GM12878 (cell line): ENCODE measurements around the gene USP16. TPM values are rescaled to one million over a fixed set of nuclear protein-coding genes. Genes with fewer than 3 reads are reported as not detected.

Source experiments
- ATAC-seq: fragments of 200-7000 bp; cut with Tn5 transposase; 3 replicates; pipeline ENCODE4 v1.9.1; 2020; ENCODE audit warnings: mild to moderate bottlenecking, moderate library complexity
- BruUV-seq: library from RNA; stranded (reverse); fragments of 400-500 nt; replicated peaks from 2 replicates; lab custom pipeline; 2021; lab: Mats Ljungman, UMichigan
- CTCF ChIA-PET: fragments of 300-600 bp; sonication (Branson Sonifier 250); formaldehyde crosslinking; extraction: SDS; loops from one replicate; lab custom pipeline; 2021; ENCODE audit warnings: inconsistent platforms; lab: Yijun Ruan, JAX
- POLR2A ChIA-PET: fragments of 350-600 bp; formaldehyde crosslinking; extraction: SDS; loops from one replicate; lab custom pipeline; 2021; ENCODE audit warnings: inconsistent platforms; lab: Charles Lee
- RAD21 ChIA-PET: fragments of 300-600 bp; sonication (Branson Sonifier 250); formaldehyde crosslinking; loops from one replicate; lab custom pipeline; 2023; ENCODE audit warnings: antibody characterized with exemption; ENCODE audit not compliant: unreplicated experiment; lab: Charles Lee
- SMC1A ChIA-PET: fragments of 300-600 bp; sonication (Branson Sonifier 250); formaldehyde crosslinking; loops from one replicate; lab custom pipeline; 2023; ENCODE audit not compliant: unreplicated experiment, uncharacterized antibody; lab: Charles Lee
- DNase-seq: peaks from one replicate; pipeline ENCODE4 v3.0.0-alpha.2; 2011; ENCODE audit warnings: low read depth, low spot score
- FAIRE-seq: peaks from 3 replicates; lab custom pipeline; 2011; peaks lifted over from hg19 to GRCh38; lab: Jason Lieb, UNC
- H2AFZ ChIP-seq: 2 replicates; pipeline ENCODE4 v1.6.0; 2011; ENCODE audit warnings: low read depth, low read length, control low read depth; ENCODE audit not compliant: control insufficient read depth
- H3K27ac ChIP-seq: 2 replicates; pipeline ENCODE4 v1.5.1; 2011; ENCODE audit warnings: control low read depth; ENCODE audit not compliant: control insufficient read depth, insufficient read depth
- H3K27me3 ChIP-seq, 2 experiments: replicated peaks in 1 of 2; 2 replicates each; pipeline versions ENCODE4 v1.6.0 to v1.6.1; 2011; ENCODE audit warnings: low read length in 1 of 2; ENCODE audit not compliant: control insufficient read depth in 2 of 2, insufficient read depth in 2 of 2
- H3K36me3 ChIP-seq, 2 experiments: 2 replicates each; pipeline ENCODE4 v1.5.1; 2011; ENCODE audit warnings: low read length in 1 of 2; ENCODE audit not compliant: control insufficient read depth in 2 of 2, insufficient read depth in 2 of 2
- H3K4me1 ChIP-seq: 2 replicates; pipeline ENCODE4 v1.6.1; 2011; ENCODE audit warnings: mild to moderate bottlenecking, low read length, moderate library complexity, mixed read lengths; ENCODE audit not compliant: control insufficient read depth, insufficient read depth
- H3K4me2 ChIP-seq: 2 replicates; pipeline ENCODE4 v1.6.0; 2011; ENCODE audit warnings: control low read depth; ENCODE audit not compliant: control insufficient read depth, insufficient read depth
- H3K4me3 ChIP-seq: fragments of 200-600 bp; sonication (generic); 2 replicates; pipeline ENCODE4 v1.5.1; 2016
- H3K79me2 ChIP-seq: 2 replicates; pipeline ENCODE4 v1.6.0; 2011; ENCODE audit warnings: low read length; ENCODE audit not compliant: control insufficient read depth, insufficient read depth
- H3K9ac ChIP-seq: 2 replicates; pipeline ENCODE4 v1.8.0; 2011; ENCODE audit warnings: low read length, control low read depth, mixed read lengths; ENCODE audit not compliant: control insufficient read depth, insufficient read depth
- H3K9me3 ChIP-seq: replicated peaks from 3 replicates; pipeline ENCODE4 v1.5.1; 2011; ENCODE audit warnings: mild to moderate bottlenecking, low read length; ENCODE audit not compliant: control insufficient read depth, insufficient read depth
- H4K20me1 ChIP-seq: 2 replicates; pipeline ENCODE4 v1.6.0; 2011; ENCODE audit not compliant: control insufficient read depth, insufficient read depth
- ATF2 ChIP-seq: IDR thresholded peaks from 2 replicates; pipeline ENCODE4 v1.6.1; 2012; ENCODE audit warnings: low read length, inconsistent platforms
- EP300 ChIP-seq, 2 experiments: fragments of 150-350 bp in 1 of 2; IDR thresholded peaks; 2 replicates each; pipeline ENCODE4 v1.6.1; 2011 to 2012; ENCODE audit warnings: low read depth in 2 of 2, low read length in 2 of 2, borderline replicate concordance in 1 of 2, improper control_type of control experiment in 1 of 2, inconsistent platforms in 1 of 2; ENCODE audit not compliant: control insufficient read depth in 1 of 2
- FOS ChIP-seq: IDR thresholded peaks from 3 replicates; pipeline ENCODE4 v1.6.1; 2011; ENCODE audit warnings: borderline replicate concordance; ENCODE audit not compliant: insufficient read length; ENCODE audit errors: extremely low read depth
- IKZF2 ChIP-seq, 2 experiments: fragments of 450-650 bp; IDR thresholded peaks; 2 replicates each; pipeline ENCODE4 v1.6.1; 2017; ENCODE audit warnings: mild to moderate bottlenecking in 2 of 2, moderate library complexity in 2 of 2
- MEF2A ChIP-seq: IDR thresholded peaks from 2 replicates; pipeline ENCODE4 v1.6.1; 2011; ENCODE audit warnings: low read depth, mild to moderate bottlenecking, low read length, moderate library complexity; ENCODE audit not compliant: insufficient read depth
- NKRF ChIP-seq: fragments of 450-650 bp; conservative IDR thresholded peaks from 2 replicates; pipeline ENCODE4 v1.6.1; 2017; ENCODE audit warnings: mild to moderate bottlenecking, moderate library complexity
- NR2F1 ChIP-seq: fragments of 450-650 bp; conservative IDR thresholded peaks from 2 replicates; pipeline ENCODE4 v1.6.1; 2017; ENCODE audit warnings: mild to moderate bottlenecking
- PAX8 ChIP-seq: fragments of 450-650 bp; IDR thresholded peaks from 2 replicates; pipeline ENCODE4 v1.6.1; 2017; ENCODE audit warnings: mild to moderate bottlenecking, moderate library complexity
- PML ChIP-seq: IDR thresholded peaks from 2 replicates; pipeline ENCODE4 v1.6.1; 2012; ENCODE audit warnings: low read length, inconsistent platforms
- RFX5 ChIP-seq: IDR thresholded peaks from 2 replicates; pipeline ENCODE4 v1.6.1; 2011; ENCODE audit warnings: low read depth, low read length, improper control_type of control experiment
- TCF12 ChIP-seq: IDR thresholded peaks from 2 replicates; pipeline ENCODE4 v1.6.1; 2011; ENCODE audit warnings: low read depth, mild to moderate bottlenecking, low read length
- ZBTB40 ChIP-seq: fragments of 450-650 bp; IDR thresholded peaks from 2 replicates; pipeline ENCODE4 v1.6.1; 2016; ENCODE audit warnings: mild to moderate bottlenecking, moderate library complexity, borderline replicate concordance
- ZNF384 ChIP-seq: IDR thresholded peaks from 2 replicates; pipeline ENCODE4 v1.6.1; 2012; ENCODE audit warnings: low read depth, mild to moderate bottlenecking, low read length, improper control_type of control experiment, borderline replicate concordance
- WGBS: methylation state at CpG from one replicate; pipeline ENCODE4 v1.1.6; 2016; ENCODE audit warnings: low lambda C conversion rate; ENCODE audit not compliant: insufficient replicate concordance, insufficient coverage; ENCODE audit errors: missing lambda C conversion rate; 5-methylcytosine and 5-hydroxymethylcytosine counted together
- in situ Hi-C: fragments of 300-500 bp; cut with MboI; formaldehyde crosslinking; loops from 9 replicates; pipeline ENCODE4 v1.14.3; 2018; ENCODE audit warnings: mixed read lengths
- intact Hi-C: fragments of 100-400 bp; cut with micrococcal nuclease; formaldehyde crosslinking; loops from one replicate; pipeline ENCODE4 v1.14.2; 2022; ENCODE audit not compliant: unreplicated experiment
- polyA plus RNA-seq, 11 experiments: library from polyadenylated mRNA; depleted of rRNA in 4 of 11; unstranded in 6 of 11; stranded (reverse) in 5 of 11; fragments of >200 nt; fragmentation: Nextera tagmentation in 4 of 11; fragmentation: Illumina TruSeq in 1 of 11; extraction: Ambion mirVana in 4 of 11; extraction: Trizol in 1 of 11; gene quantifications; 1 replicate in 1 of 11; 2 replicates in 10 of 11; pipeline versions ENCODE4 v1.2.1 to v1.2.3, GENCODE V29; 2011 to 2016; ENCODE audit warnings: inconsistent platforms in 2 of 11, missing spikeins in 2 of 11, low read depth in 1 of 11
- total RNA-seq, 4 experiments: library from RNA; depleted of rRNA in 3 of 4; stranded (reverse); fragments of >200 nt in 3 of 4; fragmentation: Illumina TruSeq in 1 of 4; extraction: Trizol in 1 of 4; gene quantifications; 2 replicates each; pipeline versions ENCODE4 v1.2.1 to v1.2.3, GENCODE V29; 2013 to 2021

Gene USP16
- total and polyA plus RNA-seq, 10 of the 15 experiments (the other 5 are each of a cell fraction or from before 2014, with no cell fraction given) = 29.5 to 68.7 (median 52.3) TPM

- no peak for FAIRE-seq
- Histone ChIP-seq H3K4me3 (peak overlapping the region; percentile 59), H3K27ac (peak overlapping the region; percentile 81), H3K4me1 (peaks cover 3% of the 10 kb centered on the region), H3K36me3 (no peaks in the 10 kb centered on the region; a peak in 1 of 4 replicates), H3K9ac (peak overlapping the region; percentile 99), H4K20me1 (peaks cover 6% of the 10 kb centered on the region; the same call in 1 of the 2 replicates), H3K9me3 (peaks cover 2% of the 10 kb centered on the region; the same call in 1 of the 3 replicates), H3K79me2 (peaks cover 51% of the 10 kb centered on the region), H3K27me3 (no peaks in the 10 kb centered on the region), H3K4me2 (peak overlapping the region; percentile 64), H2AFZ (peak overlapping the region; percentile 91)
- SMC1A ChIA-PET = interaction anchor here (0.8 to 3.5 kb wide), 11 partner anchors 12 to 227 kb away, joined by 3 to 16 read pairs (median 4); partner anchors contain the start of genes LTN1, RWDD2B and USP16
- DNase-seq = no peak
- CTCF ChIA-PET = interaction anchor here (0.7 to 3.6 kb wide), 5 partner anchors 8 to 268 kb away, joined by 3 to 19 read pairs (median 4); partner anchors contain the start of genes BACH1 and USP16
- intact Hi-C loops (loop anchor here (5.0 kb wide), 1 partner anchor 52 kb away; the partner anchor contains the start of gene USP16), in situ Hi-C loops (no loop called here)
- 0% methylated on average over 9 of the region's 9 CpGs for WGBS
- TF ChIP-seq ATF2 (0 out of 2 replicates have a peak, but pooled peaks have one; percentile 44), PAX8 (peak; percentile 67; the same call in 1 of the 2 replicates), MEF2A (no peak), NKRF (peak; percentile 6; the same call in 1 of the 2 replicates), ZBTB40 (peak; percentile 6; the same call in 1 of the 2 replicates), RFX5 (peak; percentile 17), PML (peak; percentile 5; the same call in 1 of the 2 replicates), TCF12 (no peak), NR2F1 (no peak), ZNF384 (0 out of 2 replicates have a peak, but pooled peaks have one; percentile 27), IKZF2 (IDR thresholded peaks at IDR 0.05) (0 out of 4 replicates have a peak, but pooled peaks of 1 of the 2 experiments have one; percentile 1), FOS (no peak), EP300 (IDR thresholded peaks at IDR 0.05; ENCODE audit: borderline replicate concordance in 1 of 2, control insufficient read depth in 1 of 2, low read depth in 2 of 2, low read length in 2 of 2) (0 out of 4 replicates have a peak, but pooled peaks of 1 of the 2 experiments have one; percentile 19)
- RAD21 ChIA-PET = interaction anchor here (0.7 to 7.2 kb wide), 4 partner anchors 9 to 226 kb away, joined by 3 to 64 read pairs (median 4); partner anchors contain the start of genes BACH1 and USP16
- BruUV-seq = no TSS peak
- ATAC-seq = peak; percentile 1; the same call in 1 of the 3 replicates
- POLR2A ChIA-PET = interaction anchor here (0.7 to 8.7 kb wide), 8 partner anchors 8 to 298 kb away, joined by 3 to 68 read pairs (median 5); partner anchors contain the start of genes RWDD2B and USP16
These were observed 49.5 kb downstream of the USP16 start for GRCh38 chr21:29074007-29074376.
